Measurements from ENCODE around the gene PHC2. TPM values are rescaled to one million over a fixed set of nuclear protein-coding genes. Genes with fewer than 3 reads are reported as not detected.

PHC2 gene
- total RNA-seq, 1 experiment from 2014 or later: 176 TPM

DNA sequence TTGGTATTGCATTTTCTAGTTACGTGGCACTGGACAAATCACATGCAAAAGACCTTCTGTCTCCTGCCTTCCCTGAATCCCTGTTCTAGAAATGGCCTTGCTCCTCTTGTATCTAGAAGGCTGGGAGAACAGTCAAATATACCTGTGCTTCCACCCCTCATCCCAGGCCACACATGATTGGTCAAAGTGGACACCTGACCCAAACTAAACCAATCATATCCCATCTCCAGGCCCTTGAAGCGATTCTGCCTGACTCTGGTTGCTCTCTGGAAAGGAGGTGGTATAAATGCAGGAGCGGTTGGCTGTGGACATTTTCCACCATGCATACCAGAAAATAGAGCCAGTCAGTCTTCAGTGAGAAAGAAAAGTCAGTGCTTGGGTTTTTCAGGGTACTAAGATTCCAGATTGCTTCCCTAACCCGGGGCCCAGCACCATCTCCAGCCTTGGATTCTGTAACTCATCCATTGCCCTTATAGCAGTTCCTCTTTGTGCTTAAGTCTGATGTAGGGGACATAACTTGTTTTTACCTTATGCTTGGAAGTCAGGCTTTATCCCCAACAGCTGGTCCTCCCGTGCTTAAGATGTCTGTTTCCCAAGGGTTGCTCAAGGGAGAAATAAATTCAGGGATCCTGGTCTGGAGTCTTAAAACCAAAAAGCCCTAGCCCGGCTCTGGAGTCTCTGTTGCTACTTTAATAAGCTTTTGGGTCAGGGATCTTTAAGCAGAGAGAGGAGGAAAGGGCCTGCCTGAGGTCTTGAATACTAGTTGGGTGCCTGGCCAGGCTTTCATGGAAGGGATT lies 7.7 kb upstream of the PHC2 start:
- intact Hi-C loops (cut with micrococcal nuclease): no loop called here
- Histone ChIP-seq H3K4me3 (replicated peaks in 1 of 2; ENCODE audit: low read depth in 1 of 2, low read length in 2 of 2) (no peak overlapping the region), H3K27me3 (ENCODE audit: insufficient read depth, low read length) (no peaks in the 10 kb centered on the region), H3K9me3 (ENCODE audit: control insufficient read depth in 1 of 2, insufficient read depth in 1 of 2, low read depth in 1 of 2, low read length in 2 of 2) (no peaks in the 10 kb centered on the region), H3K9ac (ENCODE audit: low read length) (no peak overlapping the region), H3K36me3 (ENCODE audit: control insufficient read depth in 1 of 2, insufficient read depth in 2 of 2, low read length in 2 of 2) (no peaks in the 10 kb centered on the region), H3K27ac (ENCODE audit: low read depth, low read length) (no peak overlapping the region; the same call in 1 of the 2 replicates), H3K4me2 (ENCODE audit: low read length) (peak overlapping the region; percentile 59), H3K4me1 (ENCODE audit: control insufficient read depth in 1 of 2, insufficient read depth in 2 of 2, low read length in 2 of 2) (peaks cover 75 to 100% of the 10 kb centered on the region in 2 experiments), H3K9me2 (ENCODE audit: insufficient read depth) (no peaks in the 10 kb centered on the region), H4K20me1 (ENCODE audit: insufficient read depth) (no peaks in the 10 kb centered on the region), H3K79me2 (ENCODE audit: insufficient read depth, low read length) (no peaks in the 10 kb centered on the region), H2AFZ (ENCODE audit: low read depth, low read length, poor library complexity, severe bottlenecking) (no peak overlapping the region)
- POLR2A ChIA-PET: interaction anchor here (2.0 kb wide), 1 partner anchor 8 kb away, joined by 7 read pairs; the partner anchor contains the start of gene PHC2
- no TSS peak for BruUV-seq (replicated peaks)
- CTCF ChIA-PET: interaction anchor here (1.4 kb wide), 1 partner anchor 16 kb away, joined by 3 read pairs; no protein-coding TSS in a partner anchor
- ATAC-seq: no peak
- TF ChIP-seq TCF7L2 (IDR thresholded peaks at IDR 0.05; ENCODE audit: borderline replicate concordance, extremely low read depth, insufficient read depth, insufficient read length): peak; percentile 22
- no peak for TF ChIP-seq ZNF274 (IDR thresholded peaks at IDR 0.05; ENCODE audit: low read depth, low read length)
- no peak for TF ChIP-seq EZH2phosphoT487 (IDR thresholded peaks at IDR 0.05; ENCODE audit: borderline replicate concordance)
- no peak for DNase-seq (ENCODE audit: low read depth, low spot score)
- RAD21 ChIA-PET (ENCODE audit: low non-redundant PET in 1 of 2, low total read pairs in 2 of 2, uncharacterized antibody in 2 of 2, unreplicated experiment in 2 of 2): no interaction called here

DNA sequence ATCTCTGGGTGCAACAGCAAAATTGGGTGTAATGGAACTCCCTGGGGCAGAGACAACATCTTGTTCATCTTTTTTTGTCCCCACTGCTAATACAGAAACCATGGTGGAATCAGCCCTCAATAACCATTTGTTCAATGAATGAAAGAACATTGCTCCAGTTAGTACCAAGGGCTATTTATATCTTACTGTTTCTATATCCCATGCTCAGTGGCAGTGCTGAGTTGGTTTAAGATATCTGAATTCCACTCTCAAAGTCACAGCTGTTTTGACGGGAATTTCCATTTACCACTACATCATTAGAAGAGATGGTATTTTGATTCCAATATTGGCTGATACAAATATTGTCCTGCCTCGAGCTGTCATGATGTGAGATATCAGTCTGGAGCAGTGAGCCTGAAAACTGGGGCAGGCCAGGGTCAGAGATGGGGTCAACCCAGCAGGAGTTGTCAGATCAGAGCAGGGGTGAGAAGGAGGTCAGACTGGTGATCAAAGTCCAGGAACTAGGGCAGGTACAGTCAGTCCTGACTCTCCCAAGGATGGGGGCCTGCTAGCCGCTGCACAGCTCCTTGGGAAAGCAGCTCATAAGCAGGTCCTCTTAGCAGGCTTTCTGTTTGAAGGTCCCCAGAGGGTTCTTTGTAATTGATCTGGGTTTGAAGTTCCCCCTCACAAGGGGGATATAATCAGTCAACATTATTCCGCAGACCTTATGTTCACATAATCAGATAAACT lies 5.8 kb upstream of the PHC2 start:
- Histone ChIP-seq H3K36me3 (ENCODE audit: control insufficient read depth in 1 of 2, insufficient read depth in 2 of 2, low read length in 2 of 2) (no peaks in the 10 kb centered on the region), H3K27ac (ENCODE audit: low read depth, low read length) (peak overlapping the region; percentile 54), H3K4me1 (ENCODE audit: control insufficient read depth in 1 of 2, insufficient read depth in 2 of 2, low read length in 2 of 2) (peaks cover 79 to 100% of the 10 kb centered on the region in 2 experiments), H2AFZ (ENCODE audit: low read depth, low read length, poor library complexity, severe bottlenecking) (no peak overlapping the region), H3K9me2 (ENCODE audit: insufficient read depth) (no peaks in the 10 kb centered on the region), H4K20me1 (ENCODE audit: insufficient read depth) (no peaks in the 10 kb centered on the region), H3K27me3 (ENCODE audit: insufficient read depth, low read length) (no peaks in the 10 kb centered on the region), H3K9me3 (ENCODE audit: control insufficient read depth in 1 of 2, insufficient read depth in 1 of 2, low read depth in 1 of 2, low read length in 2 of 2) (no peaks in the 10 kb centered on the region), H3K4me3 (replicated peaks in 1 of 2; ENCODE audit: low read depth in 1 of 2, low read length in 2 of 2) (peak overlapping the region in 1 of 2 experiments; percentile 15; a peak in 2 of 4 replicates), H3K79me2 (ENCODE audit: insufficient read depth, low read length) (no peaks in the 10 kb centered on the region), H3K4me2 (ENCODE audit: low read length) (peak overlapping the region; percentile 59), H3K9ac (ENCODE audit: low read length) (peak overlapping the region; percentile 23)
- no TSS peak for BruUV-seq (replicated peaks)
- RAD21 ChIA-PET (ENCODE audit: low non-redundant PET in 1 of 2, low total read pairs in 2 of 2, uncharacterized antibody in 2 of 2, unreplicated experiment in 2 of 2): no interaction called here
- intact Hi-C loops (cut with micrococcal nuclease): no loop called here
- peak; percentile 66 for ATAC-seq
- peak; percentile 63 for DNase-seq (ENCODE audit: low read depth, low spot score)
- TF ChIP-seq EZH2phosphoT487 (IDR thresholded peaks at IDR 0.05; ENCODE audit: borderline replicate concordance) (no peak), POLR2AphosphoS5 (IDR thresholded peaks at IDR 0.05; ENCODE audit: low read depth, low read length) (peak; percentile 55; the same call in 1 of the 2 replicates), TCF7L2 (IDR thresholded peaks at IDR 0.05; ENCODE audit: borderline replicate concordance, extremely low read depth, insufficient read depth, insufficient read length) (peak; percentile 100), YY1 (IDR thresholded peaks at IDR 0.05; ENCODE audit: extremely low read depth, insufficient replicate concordance, low read depth, low read length) (peak; percentile 8), CBX3 (IDR thresholded peaks at IDR 0.05; ENCODE audit: low read depth) (no peak), EGR1 (IDR thresholded peaks at IDR 0.05; ENCODE audit: low read depth) (no peak), JUND (IDR thresholded peaks at IDR 0.05) (no peak)
- TF ChIP-seq, protein P1, sequence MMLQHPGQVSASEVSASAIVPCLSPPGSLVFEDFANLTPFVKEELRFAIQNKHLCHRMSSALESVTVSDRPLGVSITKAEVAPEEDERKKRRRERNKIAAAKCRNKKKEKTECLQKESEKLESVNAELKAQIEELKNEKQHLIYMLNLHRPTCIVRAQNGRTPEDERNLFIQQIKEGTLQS (IDR thresholded peaks at IDR 0.05): no peak
- POLR2A ChIA-PET: interaction anchor here (0.9 kb wide), 1 partner anchor 43 kb away, joined by 5 read pairs; no protein-coding TSS in a partner anchor
- CTCF ChIA-PET: interaction anchor here (1.3 kb wide), 1 partner anchor 19 kb away, joined by 4 read pairs; no protein-coding TSS in a partner anchor

Data from HCT116 (cell line).